Measurements from ENCODE around the gene PKN3. TPM values are rescaled to one million over a fixed set of nuclear protein-coding genes. Genes with fewer than 3 reads are reported as not detected.

The PKN3 gene
- total and polyA plus RNA-seq, 8 donors, result 2.5 to 11.0 (median 3.9) TPM

- ATAC-seq (no peak), DNase-seq (no peak), FAIRE-seq (no peak)
- intact Hi-C loops (cut with DNase I), result no loop called here
- TF ChIP-seq, protein P1, sequence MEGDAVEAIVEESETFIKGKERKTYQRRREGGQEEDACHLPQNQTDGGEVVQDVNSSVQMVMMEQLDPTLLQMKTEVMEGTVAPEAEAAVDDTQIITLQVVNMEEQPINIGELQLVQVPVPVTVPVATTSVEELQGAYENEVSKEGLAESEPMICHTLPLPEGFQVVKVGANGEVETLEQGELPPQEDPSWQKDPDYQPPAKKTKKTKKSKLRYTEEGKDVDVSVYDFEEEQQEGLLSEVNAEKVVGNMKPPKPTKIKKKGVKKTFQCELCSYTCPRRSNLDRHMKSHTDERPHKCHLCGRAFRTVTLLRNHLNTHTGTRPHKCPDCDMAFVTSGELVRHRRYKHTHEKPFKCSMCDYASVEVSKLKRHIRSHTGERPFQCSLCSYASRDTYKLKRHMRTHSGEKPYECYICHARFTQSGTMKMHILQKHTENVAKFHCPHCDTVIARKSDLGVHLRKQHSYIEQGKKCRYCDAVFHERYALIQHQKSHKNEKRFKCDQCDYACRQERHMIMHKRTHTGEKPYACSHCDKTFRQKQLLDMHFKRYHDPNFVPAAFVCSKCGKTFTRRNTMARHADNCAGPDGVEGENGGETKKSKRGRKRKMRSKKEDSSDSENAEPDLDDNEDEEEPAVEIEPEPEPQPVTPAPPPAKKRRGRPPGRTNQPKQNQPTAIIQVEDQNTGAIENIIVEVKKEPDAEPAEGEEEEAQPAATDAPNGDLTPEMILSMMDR (IDR thresholded peaks at IDR 0.05), result no peak
- Histone ChIP-seq H3K4me3 (no peak overlapping the region), H3K9me3 (no peaks in the 10 kb centered on the region), H3K4me1 (no peaks in the 10 kb centered on the region), H3K27me3 (no peaks in the 10 kb centered on the region), H3K27ac (no peak overlapping the region), H3K36me3 (no peaks in the 10 kb centered on the region)
- 74 to 89% methylated on average over 5 of the region's 5 CpGs for WGBS, 2 donors
These were observed 27.0 kb downstream of the PKN3 start for GRCh38 chr9:128729302-128729701.

DNA sequence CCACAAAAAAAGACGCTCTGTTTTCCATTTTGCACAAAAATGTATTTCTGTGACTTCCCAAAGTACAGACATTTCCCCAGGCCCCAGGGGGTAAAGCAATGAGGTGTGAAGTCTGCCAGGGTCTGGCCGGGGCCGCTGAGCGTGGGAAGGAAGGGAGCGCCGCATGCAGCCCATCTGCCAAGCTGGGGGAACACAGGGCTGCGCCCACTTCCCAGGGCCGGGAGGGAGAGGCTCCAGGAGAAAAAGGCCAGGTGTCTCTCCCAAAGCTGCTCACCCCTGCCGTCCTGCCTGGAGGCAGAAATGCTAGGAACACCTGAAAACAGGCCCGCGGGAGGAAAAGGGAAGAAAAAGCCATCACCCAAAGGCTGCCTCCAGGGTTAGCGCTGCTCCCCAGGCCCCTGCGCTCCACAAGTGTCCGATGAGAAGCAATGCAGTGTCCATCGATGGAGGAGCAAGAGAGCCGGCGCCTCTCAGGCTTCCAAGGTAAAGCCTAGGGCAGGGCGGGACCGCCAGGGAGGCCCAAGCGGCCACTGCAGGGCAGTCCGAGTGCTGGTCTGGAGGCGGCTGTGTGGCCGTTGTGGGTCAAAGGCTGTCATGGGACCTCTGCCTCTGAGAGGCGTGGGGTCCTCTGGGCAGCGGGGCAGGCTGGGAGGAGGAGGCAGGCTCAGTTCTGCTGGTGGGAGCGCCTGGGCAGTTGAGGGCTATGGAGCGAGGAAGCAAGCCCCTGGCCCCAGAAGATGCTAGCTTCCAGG lies 27.6 kb downstream of the PKN3 start:
- intact Hi-C loops (cut with DNase I), result no loop called here
- FAIRE-seq, result no peak
- TF ChIP-seq, protein P1 (IDR thresholded peaks at IDR 0.05), result no peak

GRCh38 chr9:128731093-128731492 lies 28.8 kb downstream of the PKN3 start:
- Histone ChIP-seq H3K4me3 (no peak overlapping the region), H3K27me3 (no peaks in the 10 kb centered on the region), H3K36me3 (no peaks in the 10 kb centered on the region), H3K27ac (no peak overlapping the region), H3K4me1 (no peaks in the 10 kb centered on the region), H3K9me3 (no peaks in the 10 kb centered on the region)
- WGBS, 2 donors, result 90 to 92% methylated on average over 13 of the region's 13 CpGs
- TF ChIP-seq, protein P1 (IDR thresholded peaks at IDR 0.05), result no peak
- no peak for DNase-seq
- FAIRE-seq, result no peak
- intact Hi-C loops (cut with DNase I), result no loop called here
- no peak for ATAC-seq

More for the DNA sequence above, 27.6 kb downstream of the PKN3 start:
- H3K27me3 ChIP-seq, result no peaks in the 10 kb centered on the region
- H3K4me1 ChIP-seq, result no peaks in the 10 kb centered on the region
- 93% methylated on average over 27 of the region's 27 CpGs for WGBS, 2 donors
- no peak for DNase-seq
- no peaks in the 10 kb centered on the region for H3K9me3 ChIP-seq
- H3K36me3 ChIP-seq, result no peaks in the 10 kb centered on the region
- H3K27ac ChIP-seq, result no peak overlapping the region
- ATAC-seq, result no peak
- H3K4me3 ChIP-seq, result no peak overlapping the region

GRCh38 chr9:128731691-128732090 lies 29.4 kb downstream of the PKN3 start:
- ATAC-seq, result no peak
- H3K4me1 ChIP-seq, result no peaks in the 10 kb centered on the region
- no peaks in the 10 kb centered on the region for H3K27me3 ChIP-seq
- intact Hi-C loops (cut with DNase I), result no loop called here
- no peaks in the 10 kb centered on the region for H3K36me3 ChIP-seq
- no peak overlapping the region for H3K27ac ChIP-seq
- FAIRE-seq, result no peak
- TF ChIP-seq, protein P1 (IDR thresholded peaks at IDR 0.05), result no peak
- DNase-seq, result peak in 1 of 6 donors; percentile 60
- H3K9me3 ChIP-seq, result no peaks in the 10 kb centered on the region
- no peak overlapping the region for H3K4me3 ChIP-seq
- WGBS, 2 donors, result 77 to 79% methylated on average over 9 of the region's 9 CpGs

GRCh38 chr9:128732576-128732975 lies 30.3 kb downstream of the PKN3 start:
- DNase-seq, result no peak
- no peaks in the 10 kb centered on the region for H3K27me3 ChIP-seq
- WGBS, 2 donors, result 79 to 81% methylated on average over 13 of the region's 13 CpGs
- intact Hi-C loops (cut with DNase I), result no loop called here
- no peak for FAIRE-seq
- H3K27ac ChIP-seq, result no peak overlapping the region
- H3K4me3 ChIP-seq, result no peak overlapping the region
- no peaks in the 10 kb centered on the region for H3K9me3 ChIP-seq
- TF ChIP-seq, protein P1 (IDR thresholded peaks at IDR 0.05), result no peak
- H3K4me1 ChIP-seq, result no peaks in the 10 kb centered on the region
- no peak for ATAC-seq
- H3K36me3 ChIP-seq, result no peaks in the 10 kb centered on the region

Measured in pancreas (tissue), 10 donors.